GM12801 (cell line): ENCODE data around the gene LLGL2.

Source experiments
- TF ChIP-seq, protein P1 (sequence below): IDR thresholded peaks from one replicate; pipeline ENCODE4 v1.5.1; 2011; ENCODE audit warnings: control low read depth; ENCODE audit not compliant: insufficient read length; ENCODE audit errors: extremely low read depth

LLGL2 gene

DNA sequence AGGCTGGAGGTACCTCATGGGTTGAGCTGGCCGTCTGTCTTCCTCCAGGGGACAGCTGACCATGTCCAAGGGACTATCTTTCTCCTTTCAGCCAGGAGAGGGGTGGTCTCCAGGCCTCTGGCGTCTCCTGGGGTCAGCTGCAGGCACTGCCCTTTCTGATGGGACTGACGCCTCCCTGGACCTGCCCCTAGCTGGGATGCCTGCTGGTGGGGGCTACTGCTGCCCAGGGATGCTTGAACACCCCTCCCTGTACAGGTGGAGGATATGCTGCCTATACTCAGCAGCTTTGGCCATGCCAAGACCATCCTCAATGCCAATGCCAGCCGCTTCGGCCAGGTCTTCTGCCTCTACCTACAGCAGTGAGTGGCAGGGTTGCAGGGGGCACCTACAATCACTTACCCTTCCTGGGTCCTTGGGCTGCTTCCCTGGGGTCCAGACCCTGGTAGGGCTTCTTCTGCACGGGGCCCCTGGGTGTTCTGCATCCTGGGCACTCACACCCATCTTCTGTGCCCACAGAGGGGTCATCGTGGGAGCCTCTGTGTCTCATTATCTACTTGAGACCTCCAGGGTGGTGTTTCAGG lies 66.3 kb downstream of the LLGL2 start:
- TF ChIP-seq, protein P1, sequence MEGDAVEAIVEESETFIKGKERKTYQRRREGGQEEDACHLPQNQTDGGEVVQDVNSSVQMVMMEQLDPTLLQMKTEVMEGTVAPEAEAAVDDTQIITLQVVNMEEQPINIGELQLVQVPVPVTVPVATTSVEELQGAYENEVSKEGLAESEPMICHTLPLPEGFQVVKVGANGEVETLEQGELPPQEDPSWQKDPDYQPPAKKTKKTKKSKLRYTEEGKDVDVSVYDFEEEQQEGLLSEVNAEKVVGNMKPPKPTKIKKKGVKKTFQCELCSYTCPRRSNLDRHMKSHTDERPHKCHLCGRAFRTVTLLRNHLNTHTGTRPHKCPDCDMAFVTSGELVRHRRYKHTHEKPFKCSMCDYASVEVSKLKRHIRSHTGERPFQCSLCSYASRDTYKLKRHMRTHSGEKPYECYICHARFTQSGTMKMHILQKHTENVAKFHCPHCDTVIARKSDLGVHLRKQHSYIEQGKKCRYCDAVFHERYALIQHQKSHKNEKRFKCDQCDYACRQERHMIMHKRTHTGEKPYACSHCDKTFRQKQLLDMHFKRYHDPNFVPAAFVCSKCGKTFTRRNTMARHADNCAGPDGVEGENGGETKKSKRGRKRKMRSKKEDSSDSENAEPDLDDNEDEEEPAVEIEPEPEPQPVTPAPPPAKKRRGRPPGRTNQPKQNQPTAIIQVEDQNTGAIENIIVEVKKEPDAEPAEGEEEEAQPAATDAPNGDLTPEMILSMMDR: no peak

DNA sequence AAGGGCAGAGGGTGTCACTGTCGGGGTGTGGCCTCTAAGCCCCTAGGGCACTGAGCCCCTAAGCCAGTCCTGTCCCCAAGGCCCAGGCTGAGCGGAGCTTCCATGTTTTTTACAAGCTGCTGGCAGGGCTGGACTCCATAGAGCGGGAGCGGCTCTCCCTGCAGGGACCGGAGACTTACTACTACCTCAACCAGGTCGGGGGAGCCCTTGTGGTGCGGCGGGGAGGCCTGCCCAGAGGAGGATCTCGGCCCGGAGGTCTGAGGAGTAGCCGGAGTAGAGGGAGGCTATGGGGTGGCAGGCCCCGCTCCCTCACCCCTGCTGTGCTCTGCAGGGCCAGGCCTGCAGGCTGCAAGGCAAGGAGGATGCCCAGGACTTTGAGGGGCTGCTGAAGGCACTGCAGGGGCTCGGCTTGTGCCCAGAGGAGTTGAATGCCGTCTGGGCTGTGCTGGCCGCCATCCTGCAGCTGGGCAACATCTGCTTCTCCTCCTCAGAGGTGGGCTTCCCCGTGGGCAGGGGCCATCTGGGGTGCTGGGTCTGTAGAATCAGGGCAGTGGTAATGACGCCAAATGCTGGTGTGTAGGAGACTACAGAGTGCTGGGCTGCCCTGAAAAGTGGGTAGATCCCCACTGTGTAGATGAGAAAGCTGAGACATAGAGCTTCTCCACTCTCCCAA lies 67.0 kb downstream of the LLGL2 start:
- TF ChIP-seq, protein P1: no peak

DNA sequence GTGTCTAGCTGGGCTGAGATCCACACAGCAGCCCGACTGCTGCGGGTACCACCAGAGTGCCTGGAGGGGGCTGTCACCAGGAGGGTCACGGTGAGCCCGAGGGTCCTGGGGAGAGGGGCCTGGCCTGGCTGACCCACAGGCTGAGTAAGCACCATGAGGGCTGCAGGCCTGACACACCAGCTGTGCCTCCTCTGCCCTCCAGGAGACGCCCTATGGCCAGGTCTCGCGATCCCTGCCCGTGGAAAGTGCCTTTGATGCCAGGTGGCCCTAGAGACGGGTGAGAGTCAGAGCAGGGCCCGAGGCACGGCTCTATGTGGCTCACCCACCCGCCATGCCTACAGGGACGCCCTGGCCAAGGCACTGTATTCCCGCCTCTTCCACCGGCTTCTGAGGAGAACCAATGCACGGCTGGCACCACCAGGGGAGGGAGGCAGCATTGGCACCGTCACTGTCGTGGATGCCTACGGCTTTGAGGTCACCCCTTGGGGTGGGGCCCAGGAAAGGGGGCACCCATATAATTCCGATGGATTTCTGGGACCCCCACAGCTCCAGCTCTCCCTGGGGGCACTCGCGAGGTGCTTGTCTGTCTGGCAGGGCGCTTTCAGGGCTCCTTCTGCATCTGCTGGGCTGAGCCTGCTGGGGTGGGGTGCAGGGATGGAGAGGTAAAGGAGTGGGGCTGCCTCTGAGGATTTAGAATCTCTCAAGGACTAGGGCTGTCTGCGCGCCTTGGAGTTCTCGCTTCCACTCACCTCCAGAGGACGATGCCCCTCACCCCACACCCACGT lies 69.2 kb downstream of the LLGL2 start:
- TF ChIP-seq, protein P1: no peak

GRCh38 chr17:75595284-75595919 lies 69.9 kb downstream of the LLGL2 start:
- TF ChIP-seq, protein P1: no peak

GRCh38 chr17:75595920-75596313 lies 70.4 kb downstream of the LLGL2 start:
- TF ChIP-seq, protein P1: no peak

DNA sequence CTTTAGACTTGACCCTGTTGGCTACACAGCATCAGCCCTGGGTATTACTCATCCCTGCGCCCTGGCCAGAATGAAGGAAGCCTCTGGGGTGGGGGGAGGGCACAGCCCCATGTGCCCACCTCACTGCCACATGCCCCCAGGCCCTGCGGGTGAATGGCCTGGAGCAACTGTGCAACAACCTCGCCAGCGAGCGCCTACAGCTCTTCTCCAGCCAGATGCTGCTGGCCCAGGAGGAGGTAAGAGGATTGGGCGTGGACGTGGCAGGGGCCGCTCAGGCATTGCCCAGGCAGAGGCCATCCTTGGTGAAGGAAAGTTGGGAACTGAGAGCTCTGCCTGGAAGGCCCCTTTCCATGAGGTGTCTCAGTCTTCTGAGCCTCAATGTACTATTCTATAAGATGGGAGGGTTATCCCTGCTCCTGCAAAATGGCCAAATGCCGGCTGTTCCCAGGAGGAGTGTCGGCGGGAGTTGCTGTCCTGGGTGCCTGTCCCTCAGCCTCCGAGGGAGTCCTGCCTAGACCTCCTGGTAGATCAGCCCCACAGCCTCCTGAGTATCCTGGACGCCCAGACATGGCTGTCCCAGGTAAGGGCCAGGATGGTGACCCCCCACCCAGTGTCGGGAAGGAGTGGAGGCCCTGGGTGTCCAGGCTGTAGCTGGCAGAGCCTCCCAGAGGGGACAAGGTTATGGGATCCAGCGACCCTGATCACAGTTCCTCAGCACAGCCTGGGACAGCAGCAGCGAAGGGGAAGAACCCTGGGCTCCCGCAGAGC lies 71.0 kb downstream of the LLGL2 start:
- TF ChIP-seq, protein P1: no peak
